Activated naive CD4-positive, alpha-beta T cell treated with Interleukin-2 at 50 U/mL for 16 hours (primary cell): ENCODE results near the gene CDIP1.
"Not testable (repeated sequence)": the region's sequence is repeated elsewhere in the genome, so short reads cannot be mapped to it uniquely, and the experiment has no call there.

Experiments
- DNase-seq: peaks from one replicate; pipeline ENCODE4 v3.0.0-alpha.2; 2020

CDIP1 gene

GRCh38 chr16:4538350-4539235 is at the start of gene CDIP1:
TSS of gene CDIP1 (minus strand) at chr16:4538773. CDS start at chr16:4514130, 24,643 bp downstream.
- peak; percentile 96 for DNase-seq

- no peak for DNase-seq
Observed at GRCh38 chr16:4586291-4586690, 47.7 kb upstream of the CDIP1 start.

GRCh38 chr16:4583906-4584305 is 45.3 kb upstream of the CDIP1 start:
- DNase-seq, result no peak

- no peak for DNase-seq
Observed at GRCh38 chr16:4580250-4580649, 41.7 kb upstream of the CDIP1 start.

- DNase-seq, result no peak
Observed at GRCh38 chr16:4578961-4579530, 40.5 kb upstream of the CDIP1 start.

GRCh38 chr16:4576008-4576407 is 37.4 kb upstream of the CDIP1 start:
- no peak for DNase-seq

- DNase-seq, result no peak
Observed at GRCh38 chr16:4574919-4575705, 36.5 kb upstream of the CDIP1 start.

GRCh38 chr16:4573926-4574325 is 35.4 kb upstream of the CDIP1 start:
- DNase-seq, result not testable (repeated sequence)

GRCh38 chr16:4572715-4573114 is 34.1 kb upstream of the CDIP1 start:
- no peak for DNase-seq

GRCh38 chr16:4570688-4571321 is 32.2 kb upstream of the CDIP1 start:
- DNase-seq, result no peak

- DNase-seq, result no peak
Observed at GRCh38 chr16:4570086-4570485, 31.5 kb upstream of the CDIP1 start.

- DNase-seq, result no peak
Observed at GRCh38 chr16:4566144-4566543, 27.6 kb upstream of the CDIP1 start.

GRCh38 chr16:4564661-4565267 is 26.2 kb upstream of the CDIP1 start:
- no peak for DNase-seq

GRCh38 chr16:4561596-4561995 is 23.0 kb upstream of the CDIP1 start:
- DNase-seq, result no peak

GRCh38 chr16:4557973-4558372 is 19.4 kb upstream of the CDIP1 start:
- DNase-seq, result no peak

GRCh38 chr16:4556580-4556979 is 18.0 kb upstream of the CDIP1 start:
- no peak for DNase-seq

GRCh38 chr16:4556112-4556511 is 17.5 kb upstream of the CDIP1 start, which contains the start of gene C16orf96:
TSS of gene C16orf96 (plus strand) at chr16:4556340. CDS start at chr16:4556490, 150 bp downstream.
- DNase-seq, result no peak

- no peak for DNase-seq
Observed at GRCh38 chr16:4552541-4552940, 14.0 kb upstream of the CDIP1 start.

- DNase-seq, result no peak
Observed at GRCh38 chr16:4550591-4550990, 12.0 kb upstream of the CDIP1 start.

GRCh38 chr16:4548124-4548523 is 9.6 kb upstream of the CDIP1 start:
- DNase-seq, result no peak

- DNase-seq, result no peak
Observed at GRCh38 chr16:4544473-4544872, 5.9 kb upstream of the CDIP1 start.

GRCh38 chr16:4539716-4540284 is 1.2 kb upstream of the CDIP1 start:
- DNase-seq, result no peak
